ENCODE measurements around the gene SPATA9. TPM values are rescaled to one million over a fixed set of nuclear protein-coding genes. Genes with fewer than 3 reads are reported as not detected.
A peak's percentile ranks its signal among the peaks of the same experiment; 100 is the strongest.

The SPATA9 gene
- total RNA-seq, 2 donors from 2014 or later = not detected

DNA sequence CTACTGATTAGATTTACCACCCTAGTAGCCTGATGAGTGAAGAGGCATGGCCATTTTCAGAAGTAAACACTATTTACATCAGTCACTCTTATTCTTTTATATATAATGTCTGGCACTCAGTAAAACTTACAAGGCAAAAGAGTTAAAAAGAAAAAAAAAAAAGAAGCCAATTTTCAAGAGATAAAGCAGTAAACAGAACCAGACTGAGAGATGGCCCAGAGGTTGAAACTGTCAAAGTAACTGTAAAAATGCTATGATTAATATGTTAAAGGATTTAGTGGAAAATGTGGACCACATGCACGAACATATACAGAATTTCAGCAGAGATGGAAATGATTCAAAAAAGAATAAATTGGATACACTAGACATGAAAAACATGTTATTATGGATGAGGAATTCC, 69.3 kb downstream of the SPATA9 start:
- Mint-ChIP-seq H3K9me3 (peaks cover 6% of the 10 kb centered on the region), H3K27ac (peak overlapping the region; percentile 30), H3K4me1 (peaks cover 19% of the 10 kb centered on the region), H3K27me3 (no peaks in the 10 kb centered on the region), H3K4me3 (no peak overlapping the region), H3K36me3 (ENCODE audit: low read depth) (peaks cover 29% of the 10 kb centered on the region)
- no peak for ATAC-seq (replicated peaks)

DNA sequence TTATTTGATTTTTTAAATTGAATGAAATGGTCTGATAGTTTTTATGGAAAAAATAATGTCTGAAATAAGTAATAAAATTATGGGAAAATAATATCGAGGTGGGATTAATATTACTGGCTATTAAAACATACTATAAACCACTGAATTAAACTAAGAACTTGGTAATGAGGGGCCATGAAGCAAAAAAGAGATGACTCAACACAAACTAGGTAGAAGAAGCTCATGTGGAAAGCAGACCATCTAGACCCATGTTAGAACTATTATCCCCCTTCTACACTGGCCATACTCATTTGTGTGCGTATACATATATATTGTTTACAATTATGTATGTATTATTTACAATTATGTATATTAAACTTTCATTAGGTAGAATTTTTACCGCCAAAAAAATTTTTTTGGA, 71.4 kb downstream of the SPATA9 start:
- Mint-ChIP-seq H3K4me1 (peaks cover 9% of the 10 kb centered on the region), H3K9me3 (peaks cover 6% of the 10 kb centered on the region)

DNA sequence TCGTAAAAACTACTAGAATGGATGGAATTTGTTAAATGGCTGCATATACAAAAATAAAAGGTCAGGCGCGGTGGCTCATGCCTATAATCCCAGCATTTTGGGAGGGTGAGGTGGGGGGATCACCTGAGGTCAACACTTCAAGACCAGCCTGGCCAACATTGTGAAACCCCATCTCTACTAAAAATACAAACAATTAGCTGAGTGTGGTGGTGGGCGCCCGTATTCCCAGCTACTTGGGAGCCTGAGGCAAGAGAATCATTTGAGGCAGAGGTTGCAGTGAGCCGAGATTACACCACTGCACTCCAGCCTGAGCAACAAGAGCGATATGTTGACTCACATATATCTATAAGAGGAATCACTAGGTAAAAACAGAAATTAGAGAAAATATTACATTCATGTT, 72.2 kb downstream of the SPATA9 start:
- H3K4me1 Mint-ChIP-seq = peaks cover 9% of the 10 kb centered on the region
- H3K4me3 Mint-ChIP-seq = no peak overlapping the region
- peaks cover 6% of the 10 kb centered on the region for H3K9me3 Mint-ChIP-seq
- no peak for ATAC-seq (replicated peaks)
- no peak overlapping the region for H3K27ac Mint-ChIP-seq
- peaks cover 29% of the 10 kb centered on the region for H3K36me3 Mint-ChIP-seq (ENCODE audit: low read depth)
- H3K27me3 Mint-ChIP-seq = no peaks in the 10 kb centered on the region

More for the DNA sequence above, 71.4 kb downstream of the SPATA9 start:
- no peak for ATAC-seq (replicated peaks)
- Mint-ChIP-seq H3K27me3 (no peaks in the 10 kb centered on the region), H3K4me3 (no peak overlapping the region), H3K36me3 (ENCODE audit: low read depth) (peaks cover 29% of the 10 kb centered on the region), H3K27ac (no peak overlapping the region)

DNA sequence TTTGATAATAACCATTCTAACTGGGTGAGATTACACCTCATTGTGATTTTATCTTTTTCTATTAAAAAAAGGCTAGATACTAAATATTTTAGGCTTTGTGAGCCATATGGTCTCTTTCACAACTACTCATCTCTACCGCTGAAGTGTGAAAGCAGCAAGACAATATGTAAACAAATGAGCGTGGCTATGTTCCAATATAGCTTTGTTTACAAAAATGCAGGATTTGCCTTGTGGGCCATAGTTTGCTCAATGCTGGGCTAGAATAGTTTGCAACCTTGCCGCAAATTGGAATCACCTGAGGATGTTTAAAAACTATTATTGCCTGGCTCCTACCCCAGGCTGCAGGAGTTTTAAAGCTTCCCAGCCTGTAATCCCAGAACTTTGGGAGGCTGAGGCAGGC, 73.1 kb downstream of the SPATA9 start:
- Mint-ChIP-seq H3K4me1 (peaks cover under 1% of the 10 kb centered on the region), H3K9me3 (peaks cover 6% of the 10 kb centered on the region), H3K27ac (no peak overlapping the region), H3K4me3 (no peak overlapping the region), H3K36me3 (ENCODE audit: low read depth) (peaks cover 22% of the 10 kb centered on the region), H3K27me3 (no peaks in the 10 kb centered on the region)
- ATAC-seq (replicated peaks) = no peak

Other genes with a start within 250 kb of the SPATA9 start
- 10 to 100 TPM; 69.1 to 84.4 TPM for gene SKIC3, start 128.0 kb downstream of the SPATA9 start, total RNA-seq
- gene ARSK, start 127.9 kb downstream of the SPATA9 start, total RNA-seq = 1 to 10 TPM; 7.4 to 7.8 TPM
- under 1 TPM; 0.35 to 0.61 TPM for gene GPR150, start 62.9 kb downstream of the SPATA9 start, total RNA-seq
- gene RFESD, start 36.2 kb downstream of the SPATA9 start, total RNA-seq = 1 to 10 TPM; 4.2 to 9.3 TPM
- 1 to 10 TPM in 1 of 2 donors, under 1 TPM in 1; 0.95 to 2.1 TPM for gene RHOBTB3, start 48.3 kb upstream of the SPATA9 start, total RNA-seq
- 10 to 100 TPM; 45.1 to 62.3 TPM for gene GLRX, start 139.7 kb upstream of the SPATA9 start, total RNA-seq

Data from activated T-helper 17 cell treated with anti-CD3 and anti-CD28 coated beads, Interleukin-2, amount 50 U/mL, for 72 hours (primary cell).